Measurements from ENCODE around the gene FERMT3. TPM values are rescaled to one million over a fixed set of nuclear protein-coding genes. Genes with fewer than 3 reads are reported as not detected.

The FERMT3 gene
- total RNA-seq, 4 donors from 2014 or later, result 4.7 to 22.2 (median 8.2) TPM

DNA sequence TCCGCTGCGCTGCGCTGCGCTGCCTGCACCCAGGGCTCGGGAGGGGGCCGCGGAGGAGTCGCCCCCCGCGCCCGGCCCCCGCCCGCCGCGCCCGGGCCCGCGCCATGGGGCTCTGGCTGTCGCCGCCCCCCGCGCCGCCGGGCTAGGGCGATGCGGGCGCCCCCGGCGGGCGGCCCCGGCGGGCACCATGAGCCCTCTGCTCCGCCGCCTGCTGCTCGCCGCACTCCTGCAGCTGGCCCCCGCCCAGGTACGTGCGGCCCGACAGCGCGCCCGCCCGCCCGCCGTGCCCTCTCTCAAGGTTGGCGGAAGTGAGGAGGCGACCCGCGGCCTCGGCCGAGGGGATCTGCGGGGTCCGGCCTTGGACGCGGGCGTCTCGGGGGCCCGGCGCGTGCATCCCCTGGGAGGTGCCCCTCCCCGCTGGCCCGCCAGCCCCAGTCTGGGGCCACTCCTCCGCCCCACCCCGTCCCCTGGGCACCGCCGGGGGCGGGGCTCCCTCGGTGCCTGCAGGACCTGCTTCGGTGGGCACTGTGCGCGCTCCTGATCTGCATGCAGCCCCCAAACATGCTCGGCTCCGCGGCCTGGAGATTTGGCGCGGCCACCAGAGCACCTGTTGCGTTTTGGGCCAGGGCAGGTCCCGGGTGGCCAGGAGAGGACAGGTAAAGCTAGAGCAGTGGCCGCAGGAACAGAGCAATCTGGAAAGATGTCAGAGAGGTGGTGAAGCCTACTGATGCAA is 28.3 kb downstream of the FERMT3 start:
- Histone ChIP-seq H3K9me3 (no peaks in the 10 kb centered on the region), H3K4me3 (peak overlapping the region; percentile 73), H3K4me1 (peaks cover 91% of the 10 kb centered on the region), H3K27ac (peak overlapping the region; percentile 86), H3K27me3 (no peaks in the 10 kb centered on the region), H3K36me3 (peaks cover 20% of the 10 kb centered on the region)
- TF ChIP-seq POLR2AphosphoS5 (IDR thresholded peaks at IDR 0.05) (no peak), POLR2A (IDR thresholded peaks at IDR 0.05) (no peak), EP300 (IDR thresholded peaks at IDR 0.05) (no peak)
- TF ChIP-seq, protein P1, sequence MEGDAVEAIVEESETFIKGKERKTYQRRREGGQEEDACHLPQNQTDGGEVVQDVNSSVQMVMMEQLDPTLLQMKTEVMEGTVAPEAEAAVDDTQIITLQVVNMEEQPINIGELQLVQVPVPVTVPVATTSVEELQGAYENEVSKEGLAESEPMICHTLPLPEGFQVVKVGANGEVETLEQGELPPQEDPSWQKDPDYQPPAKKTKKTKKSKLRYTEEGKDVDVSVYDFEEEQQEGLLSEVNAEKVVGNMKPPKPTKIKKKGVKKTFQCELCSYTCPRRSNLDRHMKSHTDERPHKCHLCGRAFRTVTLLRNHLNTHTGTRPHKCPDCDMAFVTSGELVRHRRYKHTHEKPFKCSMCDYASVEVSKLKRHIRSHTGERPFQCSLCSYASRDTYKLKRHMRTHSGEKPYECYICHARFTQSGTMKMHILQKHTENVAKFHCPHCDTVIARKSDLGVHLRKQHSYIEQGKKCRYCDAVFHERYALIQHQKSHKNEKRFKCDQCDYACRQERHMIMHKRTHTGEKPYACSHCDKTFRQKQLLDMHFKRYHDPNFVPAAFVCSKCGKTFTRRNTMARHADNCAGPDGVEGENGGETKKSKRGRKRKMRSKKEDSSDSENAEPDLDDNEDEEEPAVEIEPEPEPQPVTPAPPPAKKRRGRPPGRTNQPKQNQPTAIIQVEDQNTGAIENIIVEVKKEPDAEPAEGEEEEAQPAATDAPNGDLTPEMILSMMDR (IDR thresholded peaks at IDR 0.05), result no peak
- DNase-seq (ENCODE audit: low spot score in 2 of 2), result no peak
- WGBS, result 7% methylated on average over 3 of the region's 80 CpGs

DNA sequence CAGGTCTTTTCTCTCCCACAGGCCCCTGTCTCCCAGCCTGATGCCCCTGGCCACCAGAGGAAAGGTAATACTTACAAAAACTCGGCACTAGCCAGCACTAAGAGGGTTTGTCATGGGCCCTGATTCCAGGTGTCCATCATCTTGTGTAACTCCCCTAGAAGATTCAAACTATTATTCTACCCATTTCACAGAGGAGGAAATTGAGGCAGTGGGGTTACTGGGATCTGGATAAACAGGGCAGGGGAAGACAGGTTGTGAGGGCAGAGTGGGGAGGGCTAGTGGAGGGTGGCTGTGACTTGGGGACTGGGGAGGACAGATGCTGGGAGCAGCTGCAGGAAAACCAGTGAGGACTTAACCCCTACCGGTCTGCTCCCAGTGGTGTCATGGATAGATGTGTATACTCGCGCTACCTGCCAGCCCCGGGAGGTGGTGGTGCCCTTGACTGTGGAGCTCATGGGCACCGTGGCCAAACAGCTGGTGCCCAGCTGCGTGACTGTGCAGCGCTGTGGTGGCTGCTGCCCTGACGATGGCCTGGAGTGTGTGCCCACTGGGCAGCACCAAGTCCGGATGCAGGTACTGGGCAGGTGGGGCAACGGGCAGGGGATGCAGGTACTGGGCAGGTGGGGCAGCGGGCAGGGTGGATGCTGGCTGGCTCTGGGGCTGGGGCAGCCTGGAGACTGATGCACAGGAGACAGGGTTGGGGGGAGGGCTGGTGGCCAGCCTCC is 29.1 kb downstream of the FERMT3 start:
- no peak for TF ChIP-seq POLR2A (IDR thresholded peaks at IDR 0.05)
- TF ChIP-seq EP300 (IDR thresholded peaks at IDR 0.05), result no peak
- TF ChIP-seq, protein P1 (IDR thresholded peaks at IDR 0.05), result no peak
- TF ChIP-seq POLR2AphosphoS5 (IDR thresholded peaks at IDR 0.05), result no peak
- Histone ChIP-seq H3K4me1 (peaks cover 91% of the 10 kb centered on the region), H3K27ac (peak overlapping the region; percentile 86), H3K4me3 (peak overlapping the region; percentile 73), H3K9me3 (no peaks in the 10 kb centered on the region), H3K27me3 (no peaks in the 10 kb centered on the region), H3K36me3 (peaks cover 20% of the 10 kb centered on the region)
- 80% methylated on average over 11 of the region's 12 CpGs for WGBS
- no peak for DNase-seq (ENCODE audit: low spot score in 2 of 2)

DNA sequence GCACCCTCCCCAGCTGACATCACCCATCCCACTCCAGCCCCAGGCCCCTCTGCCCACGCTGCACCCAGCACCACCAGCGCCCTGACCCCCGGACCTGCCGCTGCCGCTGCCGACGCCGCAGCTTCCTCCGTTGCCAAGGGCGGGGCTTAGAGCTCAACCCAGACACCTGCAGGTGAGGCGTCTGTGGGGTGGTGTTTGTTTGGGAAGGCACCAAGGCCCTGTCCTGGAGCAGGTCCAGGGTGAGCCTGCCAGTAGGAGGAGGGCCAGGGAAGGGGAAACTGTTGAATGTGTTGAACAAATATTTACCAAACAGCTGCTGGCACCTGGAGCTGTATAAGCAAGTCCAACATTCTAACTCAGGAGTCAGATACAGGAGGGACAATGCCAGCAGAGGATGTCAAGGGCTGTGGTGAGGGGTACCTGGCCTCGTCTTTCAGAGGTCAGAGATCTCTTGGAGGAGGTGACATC is 31.0 kb downstream of the FERMT3 start:
- H3K9me3 ChIP-seq, result no peaks in the 10 kb centered on the region
- no peaks in the 10 kb centered on the region for H3K27me3 ChIP-seq
- H3K36me3 ChIP-seq, result peaks cover 20% of the 10 kb centered on the region
- H3K27ac ChIP-seq, result peak overlapping the region; percentile 69
- peak overlapping the region; percentile 9 for H3K4me3 ChIP-seq
- DNase-seq (ENCODE audit: low spot score in 2 of 2), result peak in 1 of 2 donors; percentile 81
- TF ChIP-seq POLR2A (IDR thresholded peaks at IDR 0.05) (no peak), EP300 (IDR thresholded peaks at IDR 0.05) (no peak), POLR2AphosphoS5 (IDR thresholded peaks at IDR 0.05) (no peak)
- H3K4me1 ChIP-seq, result peaks cover 81% of the 10 kb centered on the region
- 58% methylated on average over 11 of the region's 12 CpGs for WGBS

DNA sequence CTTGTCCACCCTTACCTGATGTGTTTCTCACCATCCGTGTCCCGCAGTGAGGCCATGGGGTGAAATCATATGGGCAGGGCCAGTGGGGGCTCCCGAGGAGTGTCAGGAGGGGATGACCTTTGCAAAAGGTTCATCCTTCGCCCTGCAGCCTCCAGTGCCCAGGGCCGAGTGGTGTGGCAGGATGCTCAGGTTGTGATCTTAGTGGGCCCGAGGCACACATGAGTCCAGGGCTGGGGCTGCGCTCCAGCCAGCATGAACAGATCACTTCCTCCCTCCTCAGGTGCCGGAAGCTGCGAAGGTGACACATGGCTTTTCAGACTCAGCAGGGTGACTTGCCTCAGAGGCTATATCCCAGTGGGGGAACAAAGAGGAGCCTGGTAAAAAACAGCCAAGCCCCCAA is 31.6 kb downstream of the FERMT3 start:
- 79% methylated on average over 3 of the region's 9 CpGs for WGBS
- H3K9me3 ChIP-seq, result no peaks in the 10 kb centered on the region
- no peaks in the 10 kb centered on the region for H3K27me3 ChIP-seq
- H3K4me3 ChIP-seq, result no peak overlapping the region
- TF ChIP-seq, protein P1 (IDR thresholded peaks at IDR 0.05), result no peak
- no peak for TF ChIP-seq POLR2A (IDR thresholded peaks at IDR 0.05)
- no peak for TF ChIP-seq POLR2AphosphoS5 (IDR thresholded peaks at IDR 0.05)
- no peak for TF ChIP-seq EP300 (IDR thresholded peaks at IDR 0.05)
- H3K36me3 ChIP-seq, result peaks cover 20% of the 10 kb centered on the region
- H3K27ac ChIP-seq, result peak overlapping the region; percentile 69
- H3K4me1 ChIP-seq, result peaks cover 81% of the 10 kb centered on the region
- DNase-seq (ENCODE audit: low spot score in 2 of 2), result no peak

DNA sequence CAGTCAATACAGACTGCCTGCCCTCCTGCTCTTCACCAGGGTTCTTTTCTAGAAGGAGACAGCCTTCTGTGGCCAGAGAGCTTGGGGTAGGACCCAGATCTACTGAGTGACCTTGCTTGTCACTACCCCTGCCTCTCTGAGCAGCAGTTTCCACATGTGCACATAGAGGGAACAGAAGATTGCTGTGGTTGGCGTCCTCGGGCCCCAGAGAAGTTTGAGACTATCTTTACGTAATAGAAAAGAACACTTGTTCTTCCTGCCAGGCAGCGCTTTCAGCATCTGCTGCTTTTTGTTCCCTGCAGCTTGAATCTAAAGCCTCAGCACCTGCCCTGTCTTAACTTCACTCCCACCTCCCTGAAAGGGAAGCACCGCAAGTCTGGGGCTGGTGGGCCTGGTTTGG is 32.5 kb downstream of the FERMT3 start:
- H3K27me3 ChIP-seq, result no peaks in the 10 kb centered on the region
- peaks cover 29% of the 10 kb centered on the region for H3K36me3 ChIP-seq
- DNase-seq (ENCODE audit: low spot score in 2 of 2), result no peak
- H3K9me3 ChIP-seq, result no peaks in the 10 kb centered on the region
- 64% methylated on average over 5 of the region's 5 CpGs for WGBS
- H3K27ac ChIP-seq, result peak overlapping the region; percentile 97
- H3K4me1 ChIP-seq, result peaks cover 79% of the 10 kb centered on the region
- TF ChIP-seq EP300 (IDR thresholded peaks at IDR 0.05), result no peak
- TF ChIP-seq POLR2A (IDR thresholded peaks at IDR 0.05), result no peak
- TF ChIP-seq POLR2AphosphoS5 (IDR thresholded peaks at IDR 0.05), result no peak
- TF ChIP-seq, protein P1 (IDR thresholded peaks at IDR 0.05), result no peak
- no peak overlapping the region for H3K4me3 ChIP-seq
